Mesendoderm (in vitro differentiated cells): ENCODE measurements around the gene DUSP18.

Source experiments
- DNase-seq: peaks from one replicate; pipeline ENCODE4 v3.0.0; 2013
- H2AK5ac ChIP-seq: 2 replicates; pipeline ENCODE4 v1.6.1; 2013; ENCODE audit warnings: low read length, inconsistent platforms
- H2BK120ac ChIP-seq: 2 replicates; pipeline ENCODE4 v1.6.1; 2013; ENCODE audit warnings: low read depth, mild to moderate bottlenecking, low read length, moderate library complexity, mixed read lengths
- H2BK15ac ChIP-seq: replicated peaks from 2 replicates; pipeline ENCODE4 v1.6.1; 2013; ENCODE audit warnings: low read depth, mild to moderate bottlenecking, moderate library complexity
- H2BK5ac ChIP-seq: 2 replicates; pipeline ENCODE4 v1.6.1; 2013; ENCODE audit warnings: low read length, inconsistent platforms
- H3K18ac ChIP-seq: 2 replicates; pipeline ENCODE4 v1.6.1; 2013; ENCODE audit warnings: mild to moderate bottlenecking, low read length, mixed read lengths
- H3K23ac ChIP-seq: one replicate; pipeline ENCODE4 v1.6.1; 2013; ENCODE audit warnings: low read length
- H3K27ac ChIP-seq: 2 replicates; pipeline ENCODE4 v1.5.1; 2013; ENCODE audit warnings: low read depth, mild to moderate bottlenecking, inconsistent platforms, low read length, moderate library complexity
- H3K27me3 ChIP-seq: 2 replicates; pipeline ENCODE4 v1.6.1; 2013; ENCODE audit warnings: low read length, control low read depth, mild to moderate bottlenecking, inconsistent platforms; ENCODE audit not compliant: insufficient read depth, poor library complexity
- H3K36me3 ChIP-seq: 2 replicates; pipeline ENCODE4 v1.6.1; 2013; ENCODE audit warnings: low read length, inconsistent platforms; ENCODE audit not compliant: control insufficient read depth, insufficient read depth
- H3K4ac ChIP-seq: one replicate; pipeline ENCODE4 v1.6.1; 2013; ENCODE audit warnings: low read depth, mild to moderate bottlenecking, low read length, moderate library complexity
- H3K4me1 ChIP-seq: 2 replicates; pipeline ENCODE4 v1.6.1; 2013; ENCODE audit warnings: low read depth, low read length, inconsistent platforms; ENCODE audit not compliant: control insufficient read depth
- H3K4me2 ChIP-seq: 2 replicates; pipeline ENCODE4 v1.6.1; 2013; ENCODE audit warnings: low read length
- H3K4me3 ChIP-seq: 2 replicates; pipeline ENCODE4 v1.5.1; 2013; ENCODE audit warnings: mild to moderate bottlenecking, low read length
- H3K56ac ChIP-seq: one replicate; pipeline ENCODE4 v1.6.1; 2013; ENCODE audit warnings: low read length
- H3K79me1 ChIP-seq: 2 replicates; pipeline ENCODE4 v1.6.1; 2013; ENCODE audit warnings: low read length, inconsistent platforms
- H3K79me2 ChIP-seq: 2 replicates; pipeline ENCODE4 v1.6.1; 2013; ENCODE audit warnings: mild to moderate bottlenecking, low read length; ENCODE audit not compliant: control insufficient read depth, insufficient read depth
- H3K9ac ChIP-seq: 2 replicates; pipeline ENCODE4 v1.6.1; 2013; ENCODE audit warnings: low read length, inconsistent platforms
- H4K5ac ChIP-seq: one replicate; pipeline ENCODE4 v1.6.1; 2013; ENCODE audit warnings: low read length
- H4K8ac ChIP-seq: one replicate; pipeline ENCODE4 v1.6.1; 2013; ENCODE audit warnings: low read depth, mild to moderate bottlenecking, control low read depth, low read length, moderate library complexity
- whole genome bisulfite sequencing: extraction: QIAGEN DNeasy Blood & Tissue Kit; methylation state at CpG from one replicate; pipeline ENCODE4 v1.1.7; 2013; ENCODE audit warnings: low lambda C conversion rate, missing lambda C conversion rate; ENCODE audit not compliant: insufficient coverage; ENCODE audit errors: extremely low coverage; 5-methylcytosine and 5-hydroxymethylcytosine counted together

The DUSP18 gene

DNA sequence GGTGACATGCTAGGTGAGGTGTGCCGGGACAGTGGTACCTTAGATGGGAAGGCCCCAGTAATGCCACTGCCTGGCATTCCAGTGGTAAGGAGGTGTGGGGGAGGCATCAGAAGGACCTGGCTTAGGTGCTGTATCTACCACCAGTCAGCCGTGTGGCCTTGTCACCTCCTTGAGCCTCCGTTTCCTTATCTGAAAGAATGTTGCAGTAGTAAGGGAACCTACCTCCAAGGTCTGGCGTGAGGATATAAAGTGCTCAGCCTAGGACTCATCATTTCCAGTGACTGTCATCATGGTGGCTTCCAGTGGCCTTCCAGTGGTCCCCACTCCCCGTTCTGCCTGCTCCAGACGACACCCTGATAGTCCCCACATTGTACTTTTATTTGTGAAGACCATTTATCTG lies 6.8 kb upstream of the DUSP18 start:
- H3K27me3 ChIP-seq: no peaks in the 10 kb centered on the region
- no CpG with 5 or more reads among the region's 6 CpGs for WGBS
- no peak overlapping the region for H4K8ac ChIP-seq
- H2BK5ac ChIP-seq: no peak overlapping the region
- DNase-seq: no peak
- no peak overlapping the region for H3K56ac ChIP-seq
- H3K18ac ChIP-seq: no peak overlapping the region
- H4K5ac ChIP-seq: no peak overlapping the region
- H3K79me1 ChIP-seq: no peaks in the 10 kb centered on the region
- no peak overlapping the region for H2BK120ac ChIP-seq
- H2AK5ac ChIP-seq: no peak overlapping the region
- no peaks in the 10 kb centered on the region for H3K36me3 ChIP-seq
- no peaks in the 10 kb centered on the region for H3K79me2 ChIP-seq
- H3K27ac ChIP-seq: no peak overlapping the region
- no peak overlapping the region for H3K4me3 ChIP-seq
- no peaks in the 10 kb centered on the region for H3K4me1 ChIP-seq
- no peak overlapping the region for H2BK15ac ChIP-seq
- H3K4ac ChIP-seq: no peak overlapping the region
- H3K23ac ChIP-seq: no peak overlapping the region
- H3K4me2 ChIP-seq: no peak overlapping the region
- H3K9ac ChIP-seq: no peak overlapping the region

DNA sequence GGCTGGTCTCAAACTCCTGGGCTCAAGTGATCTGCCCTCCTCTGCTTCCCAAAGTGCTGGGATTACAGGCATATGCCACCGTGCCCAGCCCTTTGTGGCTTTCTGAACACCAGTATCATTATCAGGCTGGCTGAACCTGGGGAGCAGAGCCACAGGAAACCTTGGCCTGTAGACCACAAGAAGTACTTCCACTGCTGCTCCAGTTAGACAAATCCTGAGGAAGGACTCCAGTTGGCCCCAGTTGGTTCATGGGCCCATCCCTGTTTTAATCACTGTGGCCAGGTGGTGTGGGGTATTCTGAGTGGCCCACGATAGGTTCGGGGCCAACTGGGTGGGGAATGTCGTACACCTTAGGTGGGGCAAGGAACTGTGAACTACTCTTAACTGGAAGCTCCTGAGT lies 5.5 kb upstream of the DUSP18 start:
- no peak for DNase-seq
- H2BK15ac ChIP-seq: no peak overlapping the region

DNA sequence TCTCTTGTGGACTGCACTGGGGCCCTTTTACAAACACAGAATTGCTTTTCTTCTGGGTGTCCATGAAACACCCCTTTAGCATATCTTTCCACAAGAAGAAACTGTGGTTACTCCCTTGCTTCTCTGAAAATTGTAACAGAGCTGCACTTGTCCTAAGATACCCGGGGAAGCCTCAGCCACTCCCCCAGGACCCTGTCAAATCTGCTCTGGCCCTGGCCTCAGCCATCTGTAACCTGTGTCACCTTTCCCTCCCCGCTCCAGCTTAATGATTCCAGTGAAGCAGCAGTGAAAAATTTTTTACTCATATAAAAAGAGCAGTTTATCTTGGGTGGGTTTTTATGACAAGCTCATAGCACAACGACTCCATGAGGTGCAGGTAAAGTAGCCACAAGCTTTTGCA lies 3.4 kb upstream of the DUSP18 start:
- no peaks in the 10 kb centered on the region for H3K79me1 ChIP-seq
- H3K27ac ChIP-seq: no peak overlapping the region
- no peak overlapping the region for H3K4ac ChIP-seq
- no peak overlapping the region for H3K56ac ChIP-seq
- no peak overlapping the region for H2BK15ac ChIP-seq
- H3K18ac ChIP-seq: no peak overlapping the region
- no peak overlapping the region for H4K8ac ChIP-seq
- H2BK5ac ChIP-seq: no peak overlapping the region
- H3K27me3 ChIP-seq: no peaks in the 10 kb centered on the region
- H2BK120ac ChIP-seq: no peak overlapping the region
- H3K36me3 ChIP-seq: no peaks in the 10 kb centered on the region
- H3K4me1 ChIP-seq: no peaks in the 10 kb centered on the region
- no peak overlapping the region for H4K5ac ChIP-seq
- no peak overlapping the region for H3K9ac ChIP-seq
- DNase-seq: no peak
- H3K4me3 ChIP-seq: no peak overlapping the region
- WGBS: no CpG with 5 or more reads among the region's 3 CpGs
- no peak overlapping the region for H3K4me2 ChIP-seq
- H2AK5ac ChIP-seq: no peak overlapping the region
- no peak overlapping the region for H3K23ac ChIP-seq
- no peaks in the 10 kb centered on the region for H3K79me2 ChIP-seq

More for the DNA sequence above, 5.5 kb upstream of the DUSP18 start:
- Histone ChIP-seq H3K18ac (no peak overlapping the region), H2BK5ac (no peak overlapping the region), H3K4me2 (no peak overlapping the region), H3K4me1 (no peaks in the 10 kb centered on the region), H3K4ac (no peak overlapping the region), H4K8ac (no peak overlapping the region), H2BK120ac (no peak overlapping the region), H3K9ac (no peak overlapping the region), H3K36me3 (no peaks in the 10 kb centered on the region), H3K79me2 (no peaks in the 10 kb centered on the region), H3K79me1 (no peaks in the 10 kb centered on the region), H2AK5ac (no peak overlapping the region), H4K5ac (no peak overlapping the region), H3K4me3 (no peak overlapping the region), H3K23ac (no peak overlapping the region), H3K27ac (no peak overlapping the region), H3K27me3 (no peaks in the 10 kb centered on the region), H3K56ac (no peak overlapping the region)
- whole genome bisulfite sequencing: no CpG with 5 or more reads among the region's 4 CpGs

GRCh38 chr22:30668386-30668710 lies 673 bp upstream of the DUSP18 start:
- H4K8ac ChIP-seq: no peak overlapping the region

DNA sequence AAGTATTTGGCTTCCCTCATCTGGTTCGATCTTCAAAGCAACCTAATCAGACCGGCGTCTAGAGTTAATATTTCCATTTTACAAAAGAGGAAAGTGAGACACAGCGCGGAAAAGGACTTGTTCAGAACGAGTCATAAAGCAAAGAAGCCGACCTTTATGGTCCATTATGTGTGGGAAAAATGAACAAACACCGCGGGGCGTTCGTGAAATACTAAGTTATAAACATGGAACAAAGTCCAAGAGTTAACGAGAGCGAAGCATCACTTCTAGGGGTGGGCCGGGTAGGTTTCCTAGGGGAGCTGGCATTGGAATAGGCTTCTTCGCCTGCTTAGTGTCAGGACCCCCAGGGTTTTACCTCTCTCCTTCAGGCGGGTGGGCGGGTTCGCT lies 575 bp downstream of the DUSP18 start:
- Histone ChIP-seq H3K27ac (no peak overlapping the region), H3K79me1 (no peaks in the 10 kb centered on the region), H3K4ac (no peak overlapping the region), H3K23ac (no peak overlapping the region), H3K79me2 (no peaks in the 10 kb centered on the region), H3K4me1 (no peaks in the 10 kb centered on the region), H3K9ac (peak overlapping the region; percentile 56), H3K36me3 (no peaks in the 10 kb centered on the region), H2AK5ac (no peak overlapping the region), H4K8ac (no peak overlapping the region), H3K56ac (peak overlapping the region; percentile 69), H3K18ac (no peak overlapping the region), H3K4me2 (peak overlapping the region; percentile 83), H3K27me3 (no peaks in the 10 kb centered on the region), H2BK5ac (no peak overlapping the region), H2BK120ac (no peak overlapping the region), H3K4me3 (peak overlapping the region; percentile 54), H4K5ac (no peak overlapping the region), H2BK15ac (no peak overlapping the region)
- no peak for DNase-seq
- WGBS: no CpG with 5 or more reads among the region's 18 CpGs

More at GRCh38 chr22:30668386-30668710, 673 bp upstream of the DUSP18 start:
- Histone ChIP-seq H3K79me1 (no peaks in the 10 kb centered on the region), H3K27me3 (no peaks in the 10 kb centered on the region), H3K4me1 (no peaks in the 10 kb centered on the region), H3K4ac (no peak overlapping the region), H3K18ac (no peak overlapping the region), H2BK15ac (no peak overlapping the region), H4K5ac (no peak overlapping the region), H2BK120ac (no peak overlapping the region), H3K23ac (peak overlapping the region; percentile 66), H2AK5ac (no peak overlapping the region), H3K36me3 (no peaks in the 10 kb centered on the region), H3K56ac (peak overlapping the region; percentile 95), H3K9ac (peak overlapping the region; percentile 89), H3K4me2 (peak overlapping the region; percentile 89), H3K27ac (no peak overlapping the region), H3K4me3 (peak overlapping the region; percentile 82), H3K79me2 (no peaks in the 10 kb centered on the region), H2BK5ac (no peak overlapping the region)
- WGBS: no CpG with 5 or more reads among the region's 10 CpGs
- DNase-seq: no peak

DNA sequence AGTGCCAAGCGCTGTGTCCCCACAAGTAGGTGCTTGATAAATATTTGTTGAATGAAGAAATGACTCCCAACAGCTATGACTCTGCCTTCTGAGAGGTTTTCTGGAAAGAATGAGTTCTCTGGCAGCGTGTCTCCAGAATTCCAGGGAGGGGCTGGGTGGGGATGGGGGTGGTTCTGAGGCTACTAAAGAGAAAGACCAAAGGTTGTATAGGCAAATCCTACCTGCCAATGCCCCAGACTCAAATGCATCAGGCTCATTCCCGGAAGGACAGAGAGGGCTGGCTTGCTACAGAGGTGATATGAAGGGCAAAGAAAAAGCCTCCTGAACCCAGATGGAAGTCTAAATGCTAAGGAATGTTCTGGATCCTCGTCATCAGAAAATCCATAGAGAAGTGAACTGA lies 1.9 kb downstream of the DUSP18 start:
- no peaks in the 10 kb centered on the region for H3K36me3 ChIP-seq
- no peak overlapping the region for H3K9ac ChIP-seq
- no peak overlapping the region for H3K4me3 ChIP-seq
- no peak overlapping the region for H2AK5ac ChIP-seq
- H3K4me2 ChIP-seq: no peak overlapping the region
- H3K79me2 ChIP-seq: no peaks in the 10 kb centered on the region
- WGBS: no CpG with 5 or more reads among the region's 4 CpGs
- H3K23ac ChIP-seq: no peak overlapping the region
- no peak overlapping the region for H2BK120ac ChIP-seq
- H3K18ac ChIP-seq: no peak overlapping the region
- no peaks in the 10 kb centered on the region for H3K79me1 ChIP-seq
- H4K8ac ChIP-seq: no peak overlapping the region
- no peak overlapping the region for H3K56ac ChIP-seq
- no peak overlapping the region for H3K4ac ChIP-seq
- no peak for DNase-seq
- H2BK15ac ChIP-seq: no peak overlapping the region
- no peak overlapping the region for H3K27ac ChIP-seq
- no peaks in the 10 kb centered on the region for H3K27me3 ChIP-seq
- H4K5ac ChIP-seq: no peak overlapping the region
- H2BK5ac ChIP-seq: no peak overlapping the region
- H3K4me1 ChIP-seq: no peaks in the 10 kb centered on the region
